ENCODE data around the gene SYT13. TPM values are rescaled to one million over a fixed set of nuclear protein-coding genes. Genes with fewer than 3 reads are reported as not detected.

SYT13 gene
- polyA plus RNA-seq, 1 donor (not counting 4 experiments of a cell fraction or from before 2014, with no cell fraction given) = not detected

DNA sequence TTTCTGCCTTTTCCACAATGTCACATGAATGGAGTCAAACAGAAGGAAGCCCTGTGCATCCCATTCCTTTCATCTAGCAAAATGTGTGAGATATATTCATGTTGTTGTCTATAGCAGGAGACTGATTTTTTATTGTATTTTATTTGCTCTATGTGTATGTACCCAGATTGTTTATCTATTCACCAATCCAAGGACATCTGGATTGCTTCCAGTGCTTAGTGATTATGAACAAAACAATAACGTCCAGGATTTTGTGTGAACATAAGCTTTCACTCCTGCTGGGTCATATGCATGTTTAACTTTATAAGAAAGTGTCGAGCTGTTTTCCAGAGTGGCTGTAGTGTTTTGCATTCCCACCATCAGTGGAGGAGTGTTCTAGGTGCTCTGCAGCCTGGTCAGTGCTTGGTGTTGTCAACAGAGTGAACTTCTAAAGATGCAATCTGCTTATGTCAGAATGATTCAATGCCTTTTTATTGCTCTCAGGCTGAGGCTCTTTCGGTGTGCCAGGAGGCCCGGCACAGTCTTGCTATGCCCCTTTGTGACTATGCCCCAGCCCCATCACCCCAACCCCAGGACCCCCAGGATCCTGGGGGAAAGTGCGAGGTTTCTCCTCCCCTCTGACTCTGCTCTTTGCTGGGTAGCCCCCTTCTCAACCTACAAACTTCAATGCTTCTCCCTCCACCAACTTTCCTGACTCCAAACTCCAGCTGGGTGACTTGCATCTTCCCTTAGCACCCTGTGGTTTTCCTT lies 19.9 kb upstream of the SYT13 start:
- FAIRE-seq (no peak), DNase-seq (ENCODE audit: low read depth, low spot score) (no peak)
- Histone ChIP-seq H3K9me1 (ENCODE audit: control insufficient read depth, extremely low read depth, insufficient read depth, low read length) (no peaks in the 10 kb centered on the region), H3K4me1 (ENCODE audit: control insufficient read depth, extremely low read depth, insufficient read depth, low read length) (no peaks in the 10 kb centered on the region), H3K79me2 (ENCODE audit: control insufficient read depth, insufficient read depth, low read length) (no peaks in the 10 kb centered on the region), H3K27me3 (ENCODE audit: control insufficient read depth, extremely low read depth, insufficient read depth, low read length) (peaks cover 5% of the 10 kb centered on the region), H3K4me2 (ENCODE audit: control insufficient read depth, extremely low read depth, insufficient read depth, low read depth, low read length) (no peak overlapping the region), H3K36me3 (ENCODE audit: control insufficient read depth in 2 of 2, extremely low read depth in 1 of 2, insufficient read depth in 2 of 2, low read length in 2 of 2) (no peaks in the 10 kb centered on the region), H3K9ac (ENCODE audit: control insufficient read depth, extremely low read depth, insufficient read depth, low read length) (no peak overlapping the region), H3K27ac (ENCODE audit: control insufficient read depth, insufficient read depth, low read length) (no peak overlapping the region), H4K20me1 (ENCODE audit: control insufficient read depth, extremely low read depth, insufficient read depth, low read length) (no peaks in the 10 kb centered on the region), H3K9me3 (ENCODE audit: control insufficient read depth, low read depth, low read length) (no peaks in the 10 kb centered on the region), H3K4me3 (ENCODE audit: control insufficient read depth in 2 of 3, extremely low read depth in 1 of 3, insufficient read depth in 2 of 3, low read depth in 1 of 3, low read length in 3 of 3) (no peak overlapping the region), H2AFZ (ENCODE audit: control insufficient read depth, low read length) (no peak overlapping the region)
- no peak for TF ChIP-seq EZH2 (IDR thresholded peaks at IDR 0.05; ENCODE audit: low read length)
- TF ChIP-seq, protein P1, sequence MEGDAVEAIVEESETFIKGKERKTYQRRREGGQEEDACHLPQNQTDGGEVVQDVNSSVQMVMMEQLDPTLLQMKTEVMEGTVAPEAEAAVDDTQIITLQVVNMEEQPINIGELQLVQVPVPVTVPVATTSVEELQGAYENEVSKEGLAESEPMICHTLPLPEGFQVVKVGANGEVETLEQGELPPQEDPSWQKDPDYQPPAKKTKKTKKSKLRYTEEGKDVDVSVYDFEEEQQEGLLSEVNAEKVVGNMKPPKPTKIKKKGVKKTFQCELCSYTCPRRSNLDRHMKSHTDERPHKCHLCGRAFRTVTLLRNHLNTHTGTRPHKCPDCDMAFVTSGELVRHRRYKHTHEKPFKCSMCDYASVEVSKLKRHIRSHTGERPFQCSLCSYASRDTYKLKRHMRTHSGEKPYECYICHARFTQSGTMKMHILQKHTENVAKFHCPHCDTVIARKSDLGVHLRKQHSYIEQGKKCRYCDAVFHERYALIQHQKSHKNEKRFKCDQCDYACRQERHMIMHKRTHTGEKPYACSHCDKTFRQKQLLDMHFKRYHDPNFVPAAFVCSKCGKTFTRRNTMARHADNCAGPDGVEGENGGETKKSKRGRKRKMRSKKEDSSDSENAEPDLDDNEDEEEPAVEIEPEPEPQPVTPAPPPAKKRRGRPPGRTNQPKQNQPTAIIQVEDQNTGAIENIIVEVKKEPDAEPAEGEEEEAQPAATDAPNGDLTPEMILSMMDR (optimal IDR thresholded peaks at IDR 0.05 in 1 of 3, IDR thresholded peaks at IDR 0.05 in 1 of 3, conservative IDR thresholded peaks at IDR 0.05 in 1 of 3; ENCODE audit: extremely low read depth in 1 of 3, insufficient read depth in 2 of 3, low read length in 3 of 3) = no peak
- dilution Hi-C loops (cut with MboI; ENCODE audit: extremely low pct_ligation_motif_present, low sequenced_read_pairs) = no loop called here

DNA sequence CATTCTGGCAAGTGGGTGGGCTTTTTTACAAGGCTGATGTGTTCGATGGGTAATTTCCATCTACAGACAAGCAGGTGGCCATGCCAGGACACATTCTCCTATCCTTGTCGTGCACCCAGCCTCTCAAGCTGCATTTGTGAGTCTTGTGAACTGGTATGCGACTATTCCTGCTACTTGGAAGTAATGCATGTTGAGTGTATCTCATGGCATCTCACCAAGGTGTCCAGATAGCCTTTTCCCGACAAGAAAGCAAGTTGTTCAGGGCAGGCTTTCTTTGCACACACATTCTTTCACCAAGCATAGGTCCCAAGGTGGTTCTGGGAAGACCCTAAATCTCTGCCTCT lies 18.8 kb upstream of the SYT13 start:
- Histone ChIP-seq H3K4me3 (ENCODE audit: control insufficient read depth in 2 of 3, extremely low read depth in 1 of 3, insufficient read depth in 2 of 3, low read depth in 1 of 3, low read length in 3 of 3) (no peak overlapping the region), H4K20me1 (ENCODE audit: control insufficient read depth, extremely low read depth, insufficient read depth, low read length) (no peaks in the 10 kb centered on the region), H3K27me3 (ENCODE audit: control insufficient read depth, extremely low read depth, insufficient read depth, low read length) (peaks cover 5% of the 10 kb centered on the region), H3K4me1 (ENCODE audit: control insufficient read depth, extremely low read depth, insufficient read depth, low read length) (no peaks in the 10 kb centered on the region), H3K4me2 (ENCODE audit: control insufficient read depth, extremely low read depth, insufficient read depth, low read depth, low read length) (no peak overlapping the region), H3K9me3 (ENCODE audit: control insufficient read depth, low read depth, low read length) (no peaks in the 10 kb centered on the region), H3K27ac (ENCODE audit: control insufficient read depth, insufficient read depth, low read length) (no peak overlapping the region), H3K9me1 (ENCODE audit: control insufficient read depth, extremely low read depth, insufficient read depth, low read length) (no peaks in the 10 kb centered on the region), H3K9ac (ENCODE audit: control insufficient read depth, extremely low read depth, insufficient read depth, low read length) (no peak overlapping the region), H3K79me2 (ENCODE audit: control insufficient read depth, insufficient read depth, low read length) (no peaks in the 10 kb centered on the region), H2AFZ (ENCODE audit: control insufficient read depth, low read length) (no peak overlapping the region), H3K36me3 (ENCODE audit: control insufficient read depth in 2 of 2, extremely low read depth in 1 of 2, insufficient read depth in 2 of 2, low read length in 2 of 2) (no peaks in the 10 kb centered on the region)
- DNase-seq (ENCODE audit: low read depth, low spot score) (no peak), FAIRE-seq (no peak)
- dilution Hi-C loops (cut with MboI; ENCODE audit: extremely low pct_ligation_motif_present, low sequenced_read_pairs) = no loop called here
- TF ChIP-seq EZH2 (IDR thresholded peaks at IDR 0.05; ENCODE audit: low read length) = no peak
- TF ChIP-seq, protein P1 (optimal IDR thresholded peaks at IDR 0.05 in 1 of 3, IDR thresholded peaks at IDR 0.05 in 1 of 3, conservative IDR thresholded peaks at IDR 0.05 in 1 of 3; ENCODE audit: extremely low read depth in 1 of 3, insufficient read depth in 2 of 3, low read length in 3 of 3) = no peak

Measured in keratinocyte (primary cell).